Measurements from ENCODE around the gene FNDC3B. TPM values are rescaled to one million over a fixed set of nuclear protein-coding genes. Genes with fewer than 3 reads are reported as not detected.

FNDC3B gene
- total RNA-seq, 1 donor from 2014 or later: 169 TPM

GRCh38 chr3:172404237-172404962, 365.0 kb downstream of the FNDC3B start:
- DNase-seq: no peak

DNA sequence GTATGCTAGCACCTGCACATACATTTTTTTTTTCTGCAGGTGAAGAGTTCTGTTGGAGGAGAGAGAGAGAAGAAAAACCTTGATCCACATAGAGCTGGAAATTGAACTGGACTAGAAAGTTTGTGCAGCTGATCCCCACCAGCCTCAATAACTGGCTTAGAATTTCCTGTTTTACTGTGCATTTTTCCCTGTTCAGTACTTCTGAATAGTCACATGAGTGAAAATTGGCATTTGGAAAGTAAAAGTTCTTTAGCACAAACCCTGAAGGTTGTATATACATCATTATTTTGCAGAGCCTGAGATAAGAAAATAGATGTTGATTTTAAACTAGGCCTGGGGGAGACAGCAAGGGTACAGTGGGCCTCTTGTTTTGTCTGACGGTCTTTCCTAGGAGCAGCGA, 366.5 kb downstream of the FNDC3B start:
- DNase-seq: no peak

- no peak for DNase-seq
Observed at GRCh38 chr3:172407872-172408271, 368.5 kb downstream of the FNDC3B start.

GRCh38 chr3:172410702-172411477, 371.5 kb downstream of the FNDC3B start:
- DNase-seq: no peak

GRCh38 chr3:172411478-172411947, 372.1 kb downstream of the FNDC3B start:
- DNase-seq: no peak

GRCh38 chr3:172415323-172415722, 375.9 kb downstream of the FNDC3B start:
- DNase-seq: no peak

- DNase-seq: no peak
Observed at GRCh38 chr3:172437713-172438112, 398.3 kb downstream of the FNDC3B start.

GRCh38 chr3:172438186-172438585, 398.8 kb downstream of the FNDC3B start:
- no peak for DNase-seq

GRCh38 chr3:172441581-172441980, 402.2 kb downstream of the FNDC3B start:
- no peak for DNase-seq

DNA sequence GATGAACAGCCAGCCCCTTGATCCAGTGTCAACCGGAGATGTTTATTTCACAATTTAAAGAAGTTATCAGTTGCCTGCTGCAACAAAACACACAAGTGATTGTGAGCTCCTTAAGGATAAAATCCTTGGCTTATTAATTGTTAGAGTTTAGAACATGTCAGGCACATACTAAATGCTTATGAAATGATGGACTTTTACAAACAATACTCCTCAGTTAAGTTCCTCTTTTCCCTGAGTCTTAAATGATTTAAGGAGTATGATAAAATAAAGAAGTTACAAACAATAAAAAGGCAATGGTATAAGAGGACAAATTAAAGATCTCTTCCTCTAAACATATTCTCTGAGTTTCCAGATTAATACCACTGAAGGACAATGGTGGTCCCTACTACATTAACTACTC, 403.2 kb downstream of the FNDC3B start:
- no peak for DNase-seq

DNA sequence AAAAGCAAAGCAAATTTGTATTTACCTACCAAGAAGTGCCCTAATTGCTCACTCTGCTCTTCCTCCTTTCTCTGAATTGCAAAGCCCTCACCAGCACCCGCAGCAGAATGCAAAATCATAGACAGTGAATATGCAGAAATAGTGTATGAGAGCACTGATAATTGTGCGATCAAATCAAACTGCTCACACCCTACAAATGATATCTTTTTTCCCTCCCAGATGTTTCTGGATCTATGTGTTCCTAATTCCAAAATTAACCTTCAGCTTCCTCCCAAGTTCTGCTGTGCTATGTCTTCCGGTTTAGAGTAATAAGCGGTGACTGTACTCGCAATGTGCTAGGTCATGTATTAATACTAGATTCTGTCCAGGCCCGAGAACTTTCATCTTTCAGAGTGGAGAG, 405.4 kb downstream of the FNDC3B start:
- no peak for DNase-seq

DNA sequence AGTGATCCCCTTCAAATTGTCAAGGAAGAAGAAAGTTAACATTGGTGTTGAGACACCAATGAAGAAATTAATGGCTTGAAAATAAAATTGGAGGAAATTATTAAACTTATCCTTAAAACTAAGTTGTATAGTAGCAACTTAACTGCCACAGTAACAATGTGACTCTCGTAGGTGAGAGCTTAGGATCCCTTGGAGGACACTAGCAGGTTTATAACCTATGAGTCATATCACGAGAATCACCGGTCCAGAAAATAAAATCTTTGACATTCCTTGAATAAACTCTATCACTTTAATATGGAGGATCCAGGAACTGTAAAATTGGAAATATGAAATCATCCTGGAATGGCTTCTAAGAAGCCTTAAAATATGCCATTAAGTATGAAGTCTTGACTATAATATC, 406.8 kb downstream of the FNDC3B start:
- DNase-seq: no peak

DNA sequence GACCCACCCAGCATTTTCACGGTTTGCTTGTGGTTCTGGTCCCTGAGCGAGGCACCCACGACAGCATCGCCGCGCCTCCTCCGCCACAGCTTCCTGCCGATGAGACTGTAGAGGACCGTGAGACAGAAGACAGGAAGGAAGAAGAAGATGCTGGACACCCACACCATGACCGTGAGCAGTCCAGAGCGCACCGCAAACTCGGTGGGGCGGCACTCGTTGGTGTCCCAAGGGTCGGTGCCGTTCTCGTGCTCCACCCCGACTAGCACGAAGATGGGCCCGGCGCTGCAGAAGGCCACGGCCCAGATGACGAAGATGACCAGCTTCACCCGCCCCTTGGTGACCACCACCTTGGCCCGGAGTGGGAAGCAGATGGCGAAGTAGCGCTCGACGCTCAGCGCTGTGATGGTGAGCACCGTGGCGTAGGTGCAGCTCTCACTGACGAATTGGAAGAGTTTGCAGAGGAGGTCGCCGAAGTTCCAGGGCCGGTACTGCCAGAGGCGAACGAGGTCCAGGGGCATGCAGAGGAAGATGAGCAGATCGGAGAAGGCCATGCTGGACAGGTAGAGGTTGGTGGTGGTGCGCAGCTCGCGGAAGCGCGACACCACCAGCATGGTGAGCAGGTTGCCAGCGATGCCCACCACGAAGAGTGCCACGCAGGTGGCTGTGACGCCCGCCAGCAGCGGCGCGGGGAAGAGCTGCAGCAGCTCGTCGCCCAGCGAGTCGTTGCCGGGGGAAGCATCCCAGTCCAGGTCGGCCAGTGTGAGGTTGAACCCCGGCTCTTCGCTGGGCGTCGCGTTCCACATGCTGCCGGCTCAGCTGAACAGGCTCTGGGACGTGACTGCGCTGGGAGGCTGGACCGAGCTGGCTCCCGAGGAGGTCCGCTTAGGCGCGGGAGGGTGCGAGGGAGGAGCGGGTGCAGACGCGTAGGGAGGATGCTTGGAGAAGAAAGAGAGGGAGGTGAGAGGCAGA, 408.5 kb downstream of the FNDC3B start, which contains the start of gene GHSR:
GHSR (minus strand) TSS at position 846 of the 969 bp plus-strand sequence; CDS start at position 803, 43 bp downstream.
- DNase-seq: no peak

- no peak for DNase-seq
Observed at GRCh38 chr3:172448661-172449465, 409.5 kb downstream of the FNDC3B start.

DNA sequence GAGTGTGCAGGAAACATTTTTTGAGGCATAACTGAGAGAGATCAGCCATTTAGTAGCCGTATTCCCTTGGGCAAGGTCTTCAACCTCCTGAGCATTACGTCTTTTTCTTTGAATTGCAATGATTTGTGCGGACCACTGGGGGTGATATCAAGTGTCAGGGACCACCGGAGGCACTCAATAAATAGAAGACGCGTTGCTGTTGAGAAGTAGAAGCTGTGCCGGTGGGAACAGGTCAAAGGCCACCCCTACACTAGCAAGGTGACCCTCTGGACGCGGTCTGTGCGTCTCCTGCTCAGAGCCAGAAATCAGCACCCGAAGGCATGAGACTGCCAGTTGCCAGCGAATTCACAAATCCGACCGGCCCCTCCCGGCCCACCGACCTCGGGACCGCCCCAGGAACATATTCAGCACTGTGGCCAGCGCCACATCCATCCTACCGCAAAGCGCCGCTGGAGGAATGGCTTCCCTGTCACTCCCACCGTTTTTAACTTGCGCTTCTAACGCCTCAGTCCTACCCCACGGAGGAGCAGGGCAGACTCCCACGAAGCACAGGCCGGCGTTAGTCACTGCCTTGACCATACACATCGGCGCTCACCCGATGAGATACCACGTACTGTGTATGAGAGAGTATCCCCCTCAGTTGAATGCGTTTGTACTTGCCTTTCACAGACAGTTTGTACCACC, 410.2 kb downstream of the FNDC3B start:
- DNase-seq: no peak

Small RNAs within 50 kb of the gene (small RNA-seq; reads per million reads assigned to genes)
- not detected for gene RN7SL141P (ENCODE audit: low replicate concordance)

Other genes starting within 250 kb of the FNDC3B start
- 51.5 TPM for gene PLD1, start 229.1 kb upstream of the FNDC3B start, total RNA-seq
- not detected for gene TMEM212, start 196.2 kb upstream of the FNDC3B start, total RNA-seq

Measured in skin of body (tissue), 3 donors.